IMR-90 (cell line): ENCODE results near the gene TMEM233.

Experiments
- CEBPB ChIP-seq: IDR thresholded peaks from 2 replicates; pipeline ENCODE4 v1.6.1; 2012; ENCODE audit warnings: low read depth, low read length, improper control_type of control experiment
- TF ChIP-seq, protein P1 (sequence below): conservative IDR thresholded peaks from 2 replicates; pipeline ENCODE4 v1.5.1; 2012; ENCODE audit warnings: mild to moderate bottlenecking, low read depth, low read length, improper control_type of control experiment
- TF ChIP-seq, protein P2 (sequence below): fragments of 150-350 bp; IDR thresholded peaks from 2 replicates; pipeline ENCODE4 v1.6.1; 2017; ENCODE audit warnings: mild to moderate bottlenecking, antibody characterized with exemption, low read length, low read depth

DNA sequence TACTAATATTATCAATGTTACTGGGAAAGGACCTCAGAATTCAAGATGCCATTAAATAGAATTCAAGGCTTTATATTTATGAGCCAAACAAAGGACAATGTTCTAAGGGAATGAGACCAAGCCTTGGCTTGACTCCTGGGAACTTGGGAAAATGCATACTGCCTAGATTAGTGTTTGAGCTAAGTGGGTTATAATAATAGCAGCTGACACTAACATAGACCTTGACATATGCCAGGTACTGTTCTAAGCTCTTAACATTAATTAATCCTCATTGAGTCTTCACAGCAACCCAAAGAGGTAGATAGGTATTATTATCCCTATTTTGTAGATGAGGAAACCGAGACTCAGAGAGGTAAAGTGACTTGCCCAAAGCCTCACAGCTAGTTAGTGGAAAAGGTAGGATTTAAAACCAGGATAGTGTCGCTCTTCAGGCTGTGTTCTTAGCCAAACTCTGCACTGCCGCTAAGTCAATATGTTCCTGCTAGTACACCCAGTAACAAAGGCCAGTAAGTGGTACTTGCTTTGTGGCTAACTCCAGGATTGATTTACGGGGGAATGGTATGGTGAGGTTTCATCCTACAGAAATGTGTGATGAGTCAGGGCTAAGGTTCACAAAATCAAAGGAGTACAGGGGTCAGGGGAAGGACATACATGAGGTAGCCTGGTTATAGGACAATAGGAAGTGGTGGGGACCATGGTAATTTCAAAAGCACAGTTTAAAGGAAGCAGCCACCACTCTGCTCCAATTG is 38.5 kb downstream of the TMEM233 start:
- TF ChIP-seq, protein P1, sequence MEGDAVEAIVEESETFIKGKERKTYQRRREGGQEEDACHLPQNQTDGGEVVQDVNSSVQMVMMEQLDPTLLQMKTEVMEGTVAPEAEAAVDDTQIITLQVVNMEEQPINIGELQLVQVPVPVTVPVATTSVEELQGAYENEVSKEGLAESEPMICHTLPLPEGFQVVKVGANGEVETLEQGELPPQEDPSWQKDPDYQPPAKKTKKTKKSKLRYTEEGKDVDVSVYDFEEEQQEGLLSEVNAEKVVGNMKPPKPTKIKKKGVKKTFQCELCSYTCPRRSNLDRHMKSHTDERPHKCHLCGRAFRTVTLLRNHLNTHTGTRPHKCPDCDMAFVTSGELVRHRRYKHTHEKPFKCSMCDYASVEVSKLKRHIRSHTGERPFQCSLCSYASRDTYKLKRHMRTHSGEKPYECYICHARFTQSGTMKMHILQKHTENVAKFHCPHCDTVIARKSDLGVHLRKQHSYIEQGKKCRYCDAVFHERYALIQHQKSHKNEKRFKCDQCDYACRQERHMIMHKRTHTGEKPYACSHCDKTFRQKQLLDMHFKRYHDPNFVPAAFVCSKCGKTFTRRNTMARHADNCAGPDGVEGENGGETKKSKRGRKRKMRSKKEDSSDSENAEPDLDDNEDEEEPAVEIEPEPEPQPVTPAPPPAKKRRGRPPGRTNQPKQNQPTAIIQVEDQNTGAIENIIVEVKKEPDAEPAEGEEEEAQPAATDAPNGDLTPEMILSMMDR = no peak
- TF ChIP-seq, protein P2, sequence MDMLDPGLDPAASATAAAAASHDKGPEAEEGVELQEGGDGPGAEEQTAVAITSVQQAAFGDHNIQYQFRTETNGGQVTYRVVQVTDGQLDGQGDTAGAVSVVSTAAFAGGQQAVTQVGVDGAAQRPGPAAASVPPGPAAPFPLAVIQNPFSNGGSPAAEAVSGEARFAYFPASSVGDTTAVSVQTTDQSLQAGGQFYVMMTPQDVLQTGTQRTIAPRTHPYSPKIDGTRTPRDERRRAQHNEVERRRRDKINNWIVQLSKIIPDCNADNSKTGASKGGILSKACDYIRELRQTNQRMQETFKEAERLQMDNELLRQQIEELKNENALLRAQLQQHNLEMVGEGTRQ = no peak
- TF ChIP-seq CEBPB = no peak
